HepG2 (cell line): Measurements from ENCODE around the gene QPCT. TPM values are rescaled to one million over a fixed set of nuclear protein-coding genes. Genes with fewer than 3 reads are reported as not detected.

ENCODE experiments used
- AGO1 ChIP-seq: fragments of 200-400 bp; formaldehyde crosslinking; IDR thresholded peaks from 2 replicates; pipeline ENCODE4 v1.6.1; 2017; ENCODE audit warnings: mild to moderate bottlenecking, low read depth, low read length, moderate library complexity; ENCODE audit not compliant: poor library complexity, severe bottlenecking
- AGO2 ChIP-seq: fragments of 200-400 bp; formaldehyde crosslinking; optimal IDR thresholded peaks from 2 replicates; pipeline ENCODE3; 2017; ENCODE audit warnings: mild to moderate bottlenecking, low read depth, low read length, moderate library complexity
- ELF1 ChIP-seq: sonication (generic); formaldehyde crosslinking; IDR thresholded peaks from 2 replicates; pipeline ENCODE4 v1.4.0; 2020; ENCODE audit warnings: missing genetic modification reagents
- FOXJ3 ChIP-seq: sonication (generic); formaldehyde crosslinking; IDR thresholded peaks from 2 replicates; pipeline ENCODE4 v1.4.0; 2020; ENCODE audit warnings: missing genetic modification reagents, mild to moderate bottlenecking, borderline replicate concordance
- FOXP1 ChIP-seq, 2 experiments: fragments of 450-650 bp in 1 of 2; IDR thresholded peaks; 2 replicates each; pipeline ENCODE4 v1.6.1; 2017 to 2018; ENCODE audit warnings: antibody characterized with exemption in 1 of 2
- GABPA ChIP-seq, 2 experiments: IDR thresholded peaks; 2 replicates each; pipeline ENCODE4 v1.6.1; 2011 to 2016; ENCODE audit warnings: low read depth in 2 of 2, low read length in 1 of 2, missing biosample characterization in 1 of 2, missing genetic modification characterization in 1 of 2
- HOXD1 ChIP-seq: sonication (generic); formaldehyde crosslinking; IDR thresholded peaks from 2 replicates; pipeline ENCODE4 v1.5.0; 2020; ENCODE audit warnings: missing genetic modification reagents
- KLF12 ChIP-seq: sonication (generic); formaldehyde crosslinking; IDR thresholded peaks from 2 replicates; pipeline ENCODE4 v1.4.0; 2020; ENCODE audit warnings: missing genetic modification reagents, borderline replicate concordance
- MED8 ChIP-seq: sonication (generic); formaldehyde crosslinking; IDR thresholded peaks from 2 replicates; pipeline ENCODE4 v1.8.1; 2023; ENCODE audit warnings: mild to moderate bottlenecking, missing genetic modification reagents; ENCODE audit not compliant: insufficient replicate concordance
- NCOR1 ChIP-seq: fragments of 200-600 bp; sonication (generic); IDR thresholded peaks from 2 replicates; pipeline ENCODE4 v1.7.0; 2017; ENCODE audit warnings: antibody characterized with exemption, low read length, borderline replicate concordance
- RFXANK ChIP-seq: IDR thresholded peaks from 2 replicates; pipeline ENCODE4 v1.6.1; 2016
- SIX1 ChIP-seq: sonication (generic); formaldehyde crosslinking; IDR thresholded peaks from 2 replicates; pipeline ENCODE4 v1.4.0; 2020; ENCODE audit warnings: missing genetic modification reagents, borderline replicate concordance
- SNAI1 ChIP-seq: sonication (generic); formaldehyde crosslinking; IDR thresholded peaks from 2 replicates; pipeline ENCODE4 v1.5.0; 2020; ENCODE audit warnings: mild to moderate bottlenecking, missing genetic modification reagents, borderline replicate concordance
- TP53 ChIP-seq: sonication (generic); formaldehyde crosslinking; conservative IDR thresholded peaks from 2 replicates; pipeline ENCODE4 v1.4.0; 2020; ENCODE audit warnings: missing genetic modification reagents
- ZIK1 ChIP-seq: sonication (generic); formaldehyde crosslinking; IDR thresholded peaks from 2 replicates; pipeline ENCODE4 v1.5.0; 2020; ENCODE audit warnings: mild to moderate bottlenecking, low read depth, missing genetic modification reagents, borderline replicate concordance
- ZNF782 ChIP-seq: sonication (generic); formaldehyde crosslinking; IDR thresholded peaks from 2 replicates; pipeline ENCODE4 v1.4.0; 2020; ENCODE audit warnings: missing genetic modification reagents, mild to moderate bottlenecking, borderline replicate concordance
- polyA plus RNA-seq, 8 experiments: library from polyadenylated mRNA; depleted of rRNA in 3 of 8; stranded (reverse) in 7 of 8; unstranded in 1 of 8; fragments of >200 nt; fragmentation: Illumina TruSeq in 4 of 8; extraction: Trizol in 4 of 8; gene quantifications; 2 replicates each; pipeline versions ENCODE4 v1.2.1 to v1.2.3, GENCODE V29; 2011 to 2016; ENCODE audit warnings: low read depth in 4 of 8, missing spikeins in 1 of 8, mixed read lengths in 1 of 8; ENCODE audit not compliant: insufficient read depth in 1 of 8
- total RNA-seq, 5 experiments: library from RNA; depleted of rRNA; stranded (reverse); fragments of >200 nt; fragmentation: Illumina TruSeq; extraction: Trizol; gene quantifications; 2 replicates each; pipeline ENCODE4 v1.2.3, GENCODE V29; 2016; ENCODE audit warnings: low read depth in 1 of 5
- TF ChIP-seq, protein P1 (sequence below): sonication (generic); formaldehyde crosslinking; IDR thresholded peaks from 2 replicates; pipeline ENCODE4 v1.4.0; 2020; ENCODE audit warnings: mild to moderate bottlenecking, missing genetic modification reagents
- TF ChIP-seq, protein P2 (sequence below): sonication (generic); formaldehyde crosslinking; IDR thresholded peaks from 2 replicates; pipeline ENCODE4 v1.5.0; 2020; ENCODE audit warnings: mild to moderate bottlenecking, missing genetic modification reagents
- TF ChIP-seq, protein P3 (sequence below): sonication (generic); formaldehyde crosslinking; IDR thresholded peaks from 2 replicates; pipeline ENCODE4 v1.5.0; 2020; ENCODE audit warnings: missing genetic modification reagents
- TF ChIP-seq, protein P4 (sequence below): sonication (generic); formaldehyde crosslinking; IDR thresholded peaks from 2 replicates; pipeline ENCODE4 v1.8.0; 2022; ENCODE audit warnings: mild to moderate bottlenecking, missing genetic modification reagents
- TF ChIP-seq, protein P5 (sequence below): sonication (generic); formaldehyde crosslinking; IDR thresholded peaks from 2 replicates; pipeline ENCODE4 v1.4.0; 2020; ENCODE audit warnings: missing genetic modification reagents, borderline replicate concordance

The QPCT gene
- total and polyA plus RNA-seq, 2 of the 13 experiments (the other 11 are each of a cell fraction or from before 2014, with no cell fraction given), result 0.77 to 1.2 TPM

DNA sequence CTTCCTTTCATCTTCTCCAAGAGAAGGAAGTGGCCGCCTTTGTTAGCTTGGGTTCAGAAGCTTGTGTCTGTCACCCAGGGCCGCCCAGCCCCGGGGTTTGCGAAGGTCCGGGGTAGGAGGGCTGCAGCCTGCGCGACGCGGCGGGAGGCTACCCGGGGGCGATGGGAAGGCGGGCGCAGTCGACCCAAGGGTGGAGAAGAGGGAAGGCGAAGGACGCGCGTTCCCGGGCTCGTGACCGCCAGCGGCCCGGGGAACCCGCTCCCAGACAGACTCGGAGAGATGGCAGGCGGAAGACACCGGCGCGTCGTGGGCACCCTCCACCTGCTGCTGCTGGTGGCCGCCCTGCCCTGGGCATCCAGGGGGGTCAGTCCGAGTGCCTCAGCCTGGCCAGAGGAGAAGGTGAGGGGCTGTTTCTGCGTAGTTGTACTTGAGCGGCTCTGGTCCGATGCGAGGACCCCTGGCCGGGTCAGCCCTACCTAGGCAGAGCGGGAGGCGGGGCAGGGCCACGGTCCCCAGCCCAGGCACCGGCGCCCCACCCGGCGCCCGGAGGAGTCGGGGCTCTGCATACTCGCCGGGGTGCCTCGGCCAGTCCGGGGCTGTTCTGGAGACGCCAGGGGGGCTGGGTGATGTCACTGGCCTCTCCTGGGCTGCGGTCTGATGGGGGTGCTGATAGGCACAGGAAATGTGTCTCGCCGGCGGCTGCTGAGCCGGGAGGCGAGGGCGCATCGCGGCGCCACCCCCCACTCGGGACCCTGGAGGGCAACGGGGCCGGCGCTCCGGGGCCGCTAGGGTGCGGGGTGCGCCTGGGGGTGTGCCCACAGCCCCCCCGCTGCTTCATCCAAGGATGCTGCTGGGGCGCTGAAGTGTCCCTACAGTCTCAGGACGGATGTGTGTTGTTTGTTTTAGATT, at the start of gene QPCT (continued):
- no peak for TF ChIP-seq TP53 (CRISPR knock-in tag)
- TF ChIP-seq MED8 (CRISPR knock-in tag), result no peak
- TF ChIP-seq, protein P1, sequence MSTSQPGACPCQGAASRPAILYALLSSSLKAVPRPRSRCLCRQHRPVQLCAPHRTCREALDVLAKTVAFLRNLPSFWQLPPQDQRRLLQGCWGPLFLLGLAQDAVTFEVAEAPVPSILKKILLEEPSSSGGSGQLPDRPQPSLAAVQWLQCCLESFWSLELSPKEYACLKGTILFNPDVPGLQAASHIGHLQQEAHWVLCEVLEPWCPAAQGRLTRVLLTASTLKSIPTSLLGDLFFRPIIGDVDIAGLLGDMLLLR (CRISPR knock-in tag), result no peak
- no peak for TF ChIP-seq GABPA (IDR thresholded peaks at IDR 0.05; ENCODE audit: low read depth, low read length)
- no peak for TF ChIP-seq GABPA (CRISPR knock-in tag; IDR thresholded peaks at IDR 0.05; ENCODE audit: low read depth)
- 0 out of 2 replicates have a peak, but pooled peaks have one; percentile 20 for TF ChIP-seq ELF1 (CRISPR knock-in tag)
- TF ChIP-seq FOXJ3 (CRISPR knock-in tag), result no peak
- no peak for TF ChIP-seq ZNF782 (CRISPR knock-in tag)
- peak; percentile 38 for TF ChIP-seq AGO1
- TF ChIP-seq ZIK1 (CRISPR knock-in tag), result 0 out of 2 replicates have a peak, but pooled peaks have one; percentile 31
- no peak for TF ChIP-seq SIX1 (CRISPR knock-in tag)
- TF ChIP-seq, protein P2, sequence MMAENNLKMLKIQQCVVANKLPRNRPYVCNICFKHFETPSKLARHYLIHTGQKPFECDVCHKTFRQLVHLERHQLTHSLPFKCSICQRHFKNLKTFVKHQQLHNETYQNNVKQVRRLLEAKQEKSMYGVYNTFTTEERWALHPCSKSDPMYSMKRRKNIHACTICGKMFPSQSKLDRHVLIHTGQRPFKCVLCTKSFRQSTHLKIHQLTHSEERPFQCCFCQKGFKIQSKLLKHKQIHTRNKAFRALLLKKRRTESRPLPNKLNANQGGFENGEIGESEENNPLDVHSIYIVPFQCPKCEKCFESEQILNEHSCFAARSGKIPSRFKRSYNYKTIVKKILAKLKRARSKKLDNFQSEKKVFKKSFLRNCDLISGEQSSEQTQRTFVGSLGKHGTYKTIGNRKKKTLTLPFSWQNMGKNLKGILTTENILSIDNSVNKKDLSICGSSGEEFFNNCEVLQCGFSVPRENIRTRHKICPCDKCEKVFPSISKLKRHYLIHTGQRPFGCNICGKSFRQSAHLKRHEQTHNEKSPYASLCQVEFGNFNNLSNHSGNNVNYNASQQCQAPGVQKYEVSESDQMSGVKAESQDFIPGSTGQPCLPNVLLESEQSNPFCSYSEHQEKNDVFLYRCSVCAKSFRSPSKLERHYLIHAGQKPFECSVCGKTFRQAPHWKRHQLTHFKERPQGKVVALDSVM, result no peak
- TF ChIP-seq, protein P3, sequence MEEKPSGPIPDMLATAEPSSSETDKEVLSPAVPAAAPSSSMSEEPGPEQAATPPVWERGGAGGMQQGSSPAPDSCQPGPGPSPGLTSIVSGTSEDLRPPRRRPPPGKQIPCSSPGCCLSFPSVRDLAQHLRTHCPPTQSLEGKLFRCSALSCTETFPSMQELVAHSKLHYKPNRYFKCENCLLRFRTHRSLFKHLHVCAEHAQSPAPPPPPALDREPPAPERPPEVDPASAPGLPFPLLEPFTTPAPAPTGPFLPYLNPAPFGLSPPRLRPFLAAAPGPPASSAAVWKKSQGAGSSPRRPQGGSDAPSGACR (CRISPR knock-in tag), result no peak
- TF ChIP-seq FOXP1 (IDR thresholded peaks at IDR 0.05), result no peak
- TF ChIP-seq FOXP1 (CRISPR knock-in tag; IDR thresholded peaks at IDR 0.05), result no peak
- TF ChIP-seq, protein P4, sequence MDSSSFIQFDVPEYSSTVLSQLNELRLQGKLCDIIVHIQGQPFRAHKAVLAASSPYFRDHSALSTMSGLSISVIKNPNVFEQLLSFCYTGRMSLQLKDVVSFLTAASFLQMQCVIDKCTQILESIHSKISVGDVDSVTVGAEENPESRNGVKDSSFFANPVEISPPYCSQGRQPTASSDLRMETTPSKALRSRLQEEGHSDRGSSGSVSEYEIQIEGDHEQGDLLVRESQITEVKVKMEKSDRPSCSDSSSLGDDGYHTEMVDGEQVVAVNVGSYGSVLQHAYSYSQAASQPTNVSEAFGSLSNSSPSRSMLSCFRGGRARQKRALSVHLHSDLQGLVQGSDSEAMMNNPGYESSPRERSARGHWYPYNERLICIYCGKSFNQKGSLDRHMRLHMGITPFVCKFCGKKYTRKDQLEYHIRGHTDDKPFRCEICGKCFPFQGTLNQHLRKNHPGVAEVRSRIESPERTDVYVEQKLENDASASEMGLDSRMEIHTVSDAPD (CRISPR knock-in tag), result no peak
- no peak for TF ChIP-seq KLF12 (CRISPR knock-in tag)
- TF ChIP-seq NCOR1, result no peak
- no peak for TF ChIP-seq HOXD1 (CRISPR knock-in tag)
- TF ChIP-seq, protein P5, sequence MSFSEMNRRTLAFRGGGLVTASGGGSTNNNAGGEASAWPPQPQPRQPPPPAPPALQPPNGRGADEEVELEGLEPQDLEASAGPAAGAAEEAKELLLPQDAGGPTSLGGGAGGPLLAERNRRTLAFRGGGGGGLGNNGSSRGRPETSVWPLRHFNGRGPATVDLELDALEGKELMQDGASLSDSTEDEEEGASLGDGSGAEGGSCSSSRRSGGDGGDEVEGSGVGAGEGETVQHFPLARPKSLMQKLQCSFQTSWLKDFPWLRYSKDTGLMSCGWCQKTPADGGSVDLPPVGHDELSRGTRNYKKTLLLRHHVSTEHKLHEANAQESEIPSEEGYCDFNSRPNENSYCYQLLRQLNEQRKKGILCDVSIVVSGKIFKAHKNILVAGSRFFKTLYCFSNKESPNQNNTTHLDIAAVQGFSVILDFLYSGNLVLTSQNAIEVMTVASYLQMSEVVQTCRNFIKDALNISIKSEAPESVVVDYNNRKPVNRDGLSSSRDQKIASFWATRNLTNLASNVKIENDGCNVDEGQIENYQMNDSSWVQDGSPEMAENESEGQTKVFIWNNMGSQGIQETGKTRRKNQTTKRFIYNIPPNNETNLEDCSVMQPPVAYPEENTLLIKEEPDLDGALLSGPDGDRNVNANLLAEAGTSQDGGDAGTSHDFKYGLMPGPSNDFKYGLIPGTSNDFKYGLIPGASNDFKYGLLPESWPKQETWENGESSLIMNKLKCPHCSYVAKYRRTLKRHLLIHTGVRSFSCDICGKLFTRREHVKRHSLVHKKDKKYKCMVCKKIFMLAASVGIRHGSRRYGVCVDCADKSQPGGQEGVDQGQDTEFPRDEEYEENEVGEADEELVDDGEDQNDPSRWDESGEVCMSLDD (CRISPR knock-in tag), result 0 out of 2 replicates have a peak, but pooled peaks have one; percentile 26
- TF ChIP-seq RFXANK (CRISPR knock-in tag), result no peak
- no peak for TF ChIP-seq AGO2
- TF ChIP-seq SNAI1 (CRISPR knock-in tag), result no peak
